HG03558 (cell line): ENCODE data around the gene DBP.
A peak's percentile ranks its signal among the peaks of the same experiment; 100 is the strongest.

Experiments
- ATAC-seq: cut with Tn5 transposase; IDR thresholded peaks from one replicate; pipeline ENCODE4 v1.9.1; 2021; ENCODE audit warnings: moderate number of reproducible peaks; ENCODE audit not compliant: unreplicated experiment; ENCODE audit errors: extremely low read depth

The DBP gene

GRCh38 chr19:48629599-48630295 is 7.4 kb downstream of the DBP start:
- no peak for ATAC-seq

DNA sequence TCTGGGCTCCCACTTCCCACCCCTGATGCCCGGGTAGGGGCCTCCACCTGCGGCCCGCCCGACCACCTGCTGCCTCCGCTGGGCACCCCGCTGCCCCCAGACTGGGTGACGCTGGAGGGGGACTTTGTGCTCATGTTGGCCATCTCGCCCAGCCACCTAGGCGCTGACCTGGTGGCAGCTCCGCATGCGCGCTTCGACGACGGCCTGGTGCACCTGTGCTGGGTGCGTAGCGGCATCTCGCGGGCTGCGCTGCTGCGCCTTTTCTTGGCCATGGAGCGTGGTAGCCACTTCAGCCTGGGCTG is 7.9 kb downstream of the DBP start:
- no peak for ATAC-seq

DNA sequence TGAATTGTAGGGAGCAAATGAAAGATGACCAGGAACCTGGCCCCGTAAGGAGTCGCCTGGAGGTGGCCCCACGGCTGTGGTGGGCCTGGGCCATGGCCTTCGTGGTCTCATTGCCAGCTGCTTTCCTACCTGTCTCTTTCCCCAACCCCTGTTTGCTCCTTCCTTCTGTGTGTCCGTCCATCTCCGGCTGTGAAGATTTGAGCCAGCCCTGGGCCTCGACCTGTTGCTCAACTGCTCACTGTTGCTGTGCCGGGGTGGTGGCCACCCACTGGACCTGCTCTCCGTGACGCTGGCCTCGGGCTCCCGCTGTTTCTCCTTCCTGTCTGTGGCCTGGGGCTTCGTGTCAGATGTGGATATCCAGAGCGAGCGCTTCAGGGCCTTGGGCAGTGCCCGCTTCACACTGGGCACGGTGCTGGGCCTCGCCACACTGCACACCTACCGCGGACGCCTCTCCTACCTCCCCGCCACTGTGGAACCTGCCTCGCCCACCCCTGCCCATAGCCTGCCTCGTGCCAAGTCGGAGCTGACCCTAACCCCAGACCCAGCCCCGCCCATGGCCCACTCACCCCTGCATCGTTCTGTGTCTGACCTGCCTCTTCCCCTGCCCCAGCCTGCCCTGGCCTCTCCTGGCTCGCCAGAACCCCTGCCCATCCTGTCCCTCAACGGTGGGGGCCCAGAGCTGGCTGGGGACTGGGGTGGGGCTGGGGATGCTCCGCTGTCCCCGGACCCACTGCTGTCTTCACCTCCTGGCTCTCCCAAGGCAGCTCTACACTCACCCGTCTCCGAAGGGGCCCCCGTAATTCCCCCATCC is 8.5 kb downstream of the DBP start:
- ATAC-seq, result no peak

DNA sequence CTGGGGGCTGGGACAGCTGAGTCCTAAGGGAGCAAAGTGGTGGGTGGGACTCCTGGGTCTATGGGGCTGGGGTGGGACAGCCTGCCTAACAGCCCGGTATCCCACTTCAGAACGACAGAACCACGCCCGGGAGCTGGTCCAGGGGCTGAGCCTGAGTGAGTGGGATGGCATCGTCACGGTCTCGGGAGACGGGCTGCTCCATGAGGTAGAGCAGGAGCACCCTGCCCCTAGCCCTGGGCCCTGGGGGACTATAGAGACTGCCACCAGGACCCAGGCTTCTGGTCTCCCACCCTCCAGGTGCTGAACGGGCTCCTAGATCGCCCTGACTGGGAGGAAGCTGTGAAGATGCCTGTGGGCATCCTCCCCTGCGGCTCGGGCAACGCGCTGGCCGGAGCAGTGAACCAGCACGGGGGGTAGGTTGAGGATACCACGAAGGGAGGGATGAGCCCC is 9.3 kb downstream of the DBP start:
- ATAC-seq, result no peak

DNA sequence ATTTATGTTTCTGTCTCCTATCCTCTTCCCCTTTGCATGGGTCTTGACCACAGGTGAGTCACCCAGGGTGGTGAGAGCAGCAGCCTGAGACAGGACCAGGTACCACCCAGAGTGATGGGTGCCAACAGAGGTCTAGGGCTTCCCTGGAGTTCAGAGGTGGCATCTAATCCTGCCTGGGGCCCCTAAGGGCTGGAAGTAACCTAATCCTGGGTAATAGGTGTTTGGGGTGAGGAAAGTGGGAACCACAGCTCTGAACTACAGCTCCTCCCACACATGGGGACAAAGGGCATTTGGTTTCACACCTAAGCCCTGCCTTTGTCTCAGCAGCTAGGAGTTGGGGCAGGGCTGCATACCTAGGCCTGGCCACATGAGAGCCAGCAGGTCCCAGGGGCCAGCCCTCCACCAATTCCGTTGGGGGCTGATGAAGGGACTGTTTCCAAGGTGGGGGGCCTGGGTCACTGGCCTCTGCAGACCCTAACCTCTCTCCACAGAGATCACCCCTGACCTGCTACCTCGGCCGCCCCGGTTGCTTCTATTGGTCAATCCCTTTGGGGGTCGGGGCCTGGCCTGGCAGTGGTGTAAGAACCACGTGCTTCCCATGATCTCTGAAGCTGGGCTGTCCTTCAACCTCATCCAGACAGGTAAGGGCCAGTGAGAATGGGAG is 9.8 kb downstream of the DBP start:
- ATAC-seq, result no peak

DNA sequence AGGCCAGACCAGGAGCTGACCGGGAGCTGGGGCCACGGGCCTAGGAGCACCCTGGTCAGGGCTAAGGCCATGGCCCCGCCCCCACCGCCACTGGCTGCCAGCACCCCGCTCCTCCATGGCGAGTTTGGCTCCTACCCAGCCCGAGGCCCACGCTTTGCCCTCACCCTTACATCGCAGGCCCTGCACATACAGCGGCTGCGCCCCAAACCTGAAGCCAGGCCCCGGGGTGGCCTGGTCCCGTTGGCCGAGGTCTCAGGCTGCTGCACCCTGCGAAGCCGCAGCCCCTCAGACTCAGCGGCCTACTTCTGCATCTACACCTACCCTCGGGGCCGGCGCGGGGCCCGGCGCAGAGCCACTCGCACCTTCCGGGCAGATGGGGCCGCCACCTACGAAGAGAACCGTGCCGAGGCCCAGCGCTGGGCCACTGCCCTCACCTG is 11.3 kb downstream of the DBP start:
- no peak for ATAC-seq

DNA sequence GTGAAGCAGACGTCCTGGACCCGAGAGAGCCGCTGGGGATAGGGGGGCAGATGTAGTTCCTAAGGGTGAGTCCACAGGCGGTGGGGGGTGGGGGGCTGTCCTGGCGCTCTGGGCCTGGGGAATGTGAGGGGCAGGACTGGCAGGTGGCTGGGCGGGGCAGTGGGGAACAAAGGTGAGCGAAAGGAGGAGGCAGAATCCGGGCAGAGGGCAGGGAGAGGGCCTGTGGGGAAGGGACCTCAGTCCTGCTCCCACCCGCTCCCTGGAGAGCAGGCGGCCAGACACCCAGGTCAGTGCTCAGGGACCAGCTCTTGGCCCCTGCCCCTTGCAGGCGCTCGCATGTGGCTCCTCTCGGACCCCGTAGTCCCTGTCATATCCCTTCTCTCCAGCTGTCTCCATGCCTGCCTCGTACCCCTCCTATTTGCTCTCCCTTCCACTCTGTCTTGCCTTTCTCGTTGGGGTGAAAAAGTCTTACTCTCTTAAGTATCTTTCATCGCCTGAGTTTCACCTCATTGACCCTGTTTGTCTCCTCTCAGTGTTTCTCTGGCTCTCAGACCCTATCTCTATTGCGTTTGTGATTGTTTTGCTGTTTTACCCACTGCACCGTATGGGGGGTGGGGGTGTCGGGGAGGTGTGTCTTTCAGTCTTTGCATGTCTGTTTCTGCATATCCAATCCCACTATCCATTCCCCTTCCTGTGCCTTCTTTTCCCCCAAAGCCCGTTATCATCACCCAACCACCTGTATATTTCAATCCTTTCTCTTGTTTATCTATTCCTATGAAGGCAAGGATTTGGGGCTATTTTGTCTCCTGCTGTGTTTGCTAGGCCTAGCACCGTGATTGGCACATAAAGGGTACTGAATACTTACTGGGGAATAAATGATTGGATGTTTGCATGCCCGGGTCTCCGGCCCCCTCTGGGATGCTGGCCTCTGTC is 12.1 kb downstream of the DBP start:
- no peak for ATAC-seq

GRCh38 chr19:48624067-48624594 is 13.0 kb downstream of the DBP start:
- no peak for ATAC-seq

GRCh38 chr19:48623556-48624066 is 13.6 kb downstream of the DBP start:
- no peak for ATAC-seq

GRCh38 chr19:48619692-48620585 is 17.2 kb downstream of the DBP start:
- ATAC-seq, result no peak

- peak; percentile 69 for ATAC-seq
Observed at GRCh38 chr19:48618916-48619691, 18.1 kb downstream of the DBP start, which contains the start of the genes RPL18 and SPHK2. TSS of gene RPL18 (minus strand) at chr19:48619178. CDS start at chr19:48619143, 35 bp downstream. TSS of gene SPHK2 (plus strand) at chr19:48619506. CDS start at chr19:48620515, 1,009 bp downstream.

DNA sequence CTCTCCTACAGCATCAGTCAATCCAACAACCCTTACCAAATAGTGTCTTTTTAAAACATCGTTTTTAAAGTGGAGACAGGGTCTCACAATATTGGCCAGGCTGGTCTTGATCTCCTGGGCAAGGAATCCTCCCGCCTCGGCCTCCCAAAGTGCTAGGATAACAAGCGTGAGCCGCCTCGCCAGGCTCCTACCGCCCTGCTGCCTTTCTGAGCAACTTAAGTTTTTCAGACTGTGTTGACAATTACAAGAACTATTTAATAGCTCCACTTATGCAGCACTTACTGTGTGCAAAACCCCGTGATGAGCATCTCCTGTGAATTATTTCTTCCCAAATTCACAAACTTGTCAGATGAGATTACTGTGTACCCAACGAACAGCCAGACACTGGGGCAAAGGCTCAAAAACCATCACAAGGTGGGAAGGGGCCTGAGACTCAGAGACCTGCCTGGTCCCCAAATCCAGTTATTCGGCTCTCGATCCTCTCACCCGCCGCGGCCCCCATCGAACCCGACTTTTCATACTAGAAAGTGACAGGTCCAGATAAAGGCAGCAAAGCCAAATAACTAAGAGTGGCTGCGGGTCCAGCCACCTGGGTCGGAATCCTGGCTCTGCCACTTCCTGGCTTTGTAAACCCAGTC is 18.8 kb downstream of the DBP start:
- no peak for ATAC-seq

- ATAC-seq, result no peak
Observed at GRCh38 chr19:48617146-48617937, 19.8 kb downstream of the DBP start.

DNA sequence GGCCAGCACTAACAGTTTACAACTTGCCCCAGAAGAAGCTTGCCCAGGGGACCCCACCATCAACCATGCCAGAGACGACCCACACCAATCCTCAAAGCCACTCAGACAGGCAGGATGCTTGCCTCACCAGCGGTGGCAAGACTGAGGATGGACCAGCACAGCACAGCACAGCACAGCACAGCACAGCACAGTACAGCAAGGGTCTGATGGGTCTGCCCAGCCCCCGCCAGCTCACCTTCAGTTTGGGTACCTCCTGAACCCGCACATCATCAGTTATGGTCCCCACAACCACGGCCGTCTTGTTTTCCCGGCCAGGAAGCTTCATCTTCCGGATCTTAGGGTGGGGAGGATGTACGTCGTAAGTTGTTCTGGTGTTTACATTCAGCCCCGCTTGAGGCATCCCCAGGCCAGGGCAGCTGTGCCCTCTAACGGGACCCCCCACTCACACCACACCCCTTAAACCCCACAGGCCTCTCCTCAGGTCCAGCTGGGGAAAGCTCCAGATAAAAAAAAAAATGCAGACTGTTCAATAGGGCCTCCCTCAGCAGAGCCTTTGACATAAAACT is 20.6 kb downstream of the DBP start:
- ATAC-seq, result no peak

DNA sequence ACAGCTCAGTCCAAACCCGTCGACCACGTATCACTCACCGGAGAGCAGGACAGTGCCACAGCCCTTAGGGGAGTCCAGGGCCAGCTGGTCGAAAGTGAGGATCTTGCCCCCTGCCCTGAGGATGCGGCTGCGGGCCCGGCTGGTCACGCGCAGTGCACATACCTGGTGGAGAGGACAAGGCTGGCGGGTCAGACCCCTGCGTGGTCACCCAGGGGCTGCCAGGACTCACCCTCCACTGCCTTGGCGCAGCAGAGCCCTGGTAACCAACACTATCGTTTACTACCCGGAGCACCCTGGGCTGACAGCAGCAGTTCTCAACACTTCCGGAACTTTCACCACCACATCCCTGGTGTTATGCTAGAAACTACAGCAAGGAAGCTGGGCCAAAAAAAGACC is 21.1 kb downstream of the DBP start:
- ATAC-seq, result no peak
